ENCODE data around the gene DOP1B.
"Not testable (repeated sequence)": the region's sequence is repeated elsewhere in the genome, so short reads cannot be mapped to it uniquely, and the experiment has no call there.

DOP1B gene

DNA sequence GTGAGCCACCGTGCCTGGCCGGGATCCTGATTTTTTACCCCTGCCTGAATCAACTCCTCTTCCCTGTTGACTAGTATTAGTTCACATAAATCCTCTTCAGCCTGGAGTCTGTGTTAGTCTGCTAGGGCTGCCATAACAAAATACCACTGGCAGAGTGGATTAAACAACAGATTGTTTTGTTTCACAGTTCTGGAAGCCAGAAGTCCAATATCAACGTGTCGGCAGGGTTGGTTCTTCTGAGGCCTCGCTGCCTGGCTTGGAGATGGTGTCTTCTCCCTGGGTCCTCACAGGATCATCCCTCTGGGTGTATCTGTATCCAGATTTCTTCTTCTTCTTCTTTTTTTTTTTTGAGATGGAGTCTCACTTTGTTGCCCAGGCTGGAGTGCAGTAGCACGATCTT is 18.2 kb downstream of the DOP1B start:
- no peak for DNase-seq

DNA sequence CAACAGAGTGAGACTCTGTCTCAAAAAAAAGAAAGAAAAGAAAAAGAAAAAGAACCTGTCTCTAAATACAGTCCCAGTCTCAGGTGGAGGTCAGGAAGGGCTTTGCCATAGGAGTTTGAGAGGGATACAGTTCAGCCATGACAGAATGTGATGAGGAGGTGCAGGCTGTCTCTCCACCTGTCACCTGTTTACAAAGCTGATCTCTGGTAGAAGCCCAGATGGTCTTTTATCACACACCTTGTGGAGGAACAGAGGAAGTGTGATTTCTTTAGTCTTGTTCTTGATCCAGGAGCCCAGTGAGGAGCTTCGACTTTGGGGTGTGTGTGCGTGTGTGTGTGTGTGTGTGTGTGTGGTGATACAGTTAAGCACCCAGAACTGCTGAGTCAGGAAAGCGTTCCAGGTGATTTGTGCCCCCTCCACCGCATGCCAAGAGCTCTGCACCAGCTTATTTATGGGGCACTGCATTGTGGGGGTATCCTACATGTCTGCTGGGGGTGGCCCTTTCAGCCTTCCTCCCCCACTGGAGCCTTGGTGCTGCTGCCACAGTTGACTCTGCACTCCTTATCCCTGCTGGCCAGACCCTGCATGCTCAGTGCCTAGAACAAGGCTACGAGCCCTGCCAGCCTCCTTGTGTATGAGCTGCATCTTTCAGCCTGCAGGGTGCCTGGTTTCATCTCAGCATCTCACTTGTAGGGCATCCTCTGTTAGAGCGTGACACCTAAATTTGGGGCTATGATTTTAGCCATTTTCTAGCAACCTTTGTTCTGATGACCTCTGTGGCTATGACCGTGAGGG is 19.3 kb downstream of the DOP1B start:
- DNase-seq: peak; percentile 11

DNA sequence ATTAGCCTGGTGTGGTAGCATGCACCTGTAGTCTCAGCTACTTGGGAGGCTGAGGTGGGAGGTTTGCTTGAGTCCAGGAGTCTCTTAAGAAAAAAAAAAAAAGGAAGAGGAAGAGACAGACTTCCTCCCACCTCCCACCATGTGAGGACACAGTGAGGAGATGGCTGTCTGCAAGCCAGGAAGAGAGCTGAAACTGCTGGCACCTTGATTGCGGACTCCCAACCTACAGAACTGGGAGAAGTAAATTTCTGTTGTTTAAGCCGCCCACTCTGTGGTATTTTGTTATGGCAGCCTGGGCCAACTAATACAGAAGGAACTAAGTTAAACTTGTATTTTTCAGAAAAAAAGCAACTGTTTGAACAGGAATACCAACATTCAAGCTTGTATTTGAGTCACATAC is 21.7 kb downstream of the DOP1B start:
- DNase-seq: no peak

DNA sequence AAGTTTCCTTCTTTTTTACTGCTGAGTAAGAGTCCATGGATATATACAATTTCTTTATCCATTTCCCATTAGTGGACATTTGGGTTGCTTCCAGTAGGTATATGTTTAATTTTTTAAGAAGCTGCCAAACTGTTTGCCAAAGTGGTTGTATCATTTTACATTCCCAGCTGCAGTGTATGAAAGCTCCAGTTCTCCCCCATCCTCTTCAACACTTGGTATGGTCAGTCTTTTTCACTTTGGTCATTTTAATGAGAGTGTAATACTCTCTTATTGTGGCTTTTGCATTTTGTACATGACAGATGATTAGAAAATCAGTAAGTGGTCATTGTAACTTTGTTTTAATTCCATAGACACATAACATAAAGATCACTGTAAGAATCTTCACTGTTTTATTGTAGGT is 22.5 kb downstream of the DOP1B start:
- DNase-seq: no peak

DNA sequence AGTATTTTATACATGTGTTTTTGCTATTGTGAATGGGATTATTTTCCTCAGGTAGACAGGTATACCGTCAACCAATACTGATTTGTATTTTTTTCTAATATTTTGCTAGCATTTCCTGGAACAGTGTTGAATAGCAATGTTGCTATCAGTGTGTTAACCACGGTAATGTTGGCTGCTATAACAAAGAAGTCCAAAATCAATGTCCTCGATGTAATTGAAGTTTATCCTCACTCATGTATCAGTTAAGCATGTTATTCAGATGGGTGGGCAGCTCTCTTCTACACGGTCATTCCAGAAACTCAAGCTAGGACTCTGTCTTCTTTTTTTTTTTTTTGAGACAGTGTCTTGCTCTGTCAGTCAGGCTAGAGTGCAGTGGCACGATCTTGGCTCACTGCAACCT is 24.3 kb downstream of the DOP1B start:
- no peak for DNase-seq

GRCh38 chr21:36183144-36183795 is 26.6 kb downstream of the DOP1B start:
- DNase-seq: no peak

DNA sequence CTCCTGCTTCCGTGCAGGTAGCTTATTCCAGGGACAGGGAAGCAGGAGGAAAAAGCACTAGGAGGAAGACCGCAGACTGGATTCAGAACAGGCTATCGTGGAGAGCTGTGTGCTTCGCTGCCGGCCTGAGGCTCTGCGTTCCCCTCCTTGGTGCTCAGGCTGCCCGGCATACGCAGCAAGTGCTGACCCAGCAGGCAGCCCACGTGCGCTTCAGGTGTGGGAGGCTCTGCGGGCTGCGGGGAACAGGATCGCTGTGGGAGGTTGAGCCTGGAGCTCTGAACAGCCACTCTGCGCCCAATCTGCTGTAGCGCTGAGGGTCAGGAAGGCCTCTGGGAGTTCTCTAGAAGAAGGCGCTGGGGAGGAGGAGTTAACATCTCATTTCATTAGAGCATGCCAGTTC is 27.9 kb downstream of the DOP1B start:
- DNase-seq: no peak

DNA sequence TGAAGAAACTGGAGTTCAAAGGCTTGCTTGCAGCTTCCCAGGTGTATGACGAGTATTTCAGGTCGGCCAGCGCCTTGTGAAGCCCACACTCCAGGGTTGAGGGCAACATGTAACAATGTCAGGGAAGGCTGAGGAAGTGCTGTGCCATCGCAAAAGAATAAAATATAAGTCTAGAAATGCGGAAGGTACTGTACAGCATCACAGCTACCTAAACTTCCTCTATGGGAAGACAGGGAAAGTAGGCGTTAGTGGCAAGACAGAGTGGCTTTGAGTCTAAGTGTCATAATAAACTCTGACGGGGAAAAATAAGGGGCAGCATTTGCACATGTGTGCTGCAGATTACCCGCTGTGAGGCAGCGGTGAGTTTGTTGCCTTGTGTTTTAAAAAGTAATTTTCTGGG is 28.9 kb downstream of the DOP1B start:
- no peak for DNase-seq

DNA sequence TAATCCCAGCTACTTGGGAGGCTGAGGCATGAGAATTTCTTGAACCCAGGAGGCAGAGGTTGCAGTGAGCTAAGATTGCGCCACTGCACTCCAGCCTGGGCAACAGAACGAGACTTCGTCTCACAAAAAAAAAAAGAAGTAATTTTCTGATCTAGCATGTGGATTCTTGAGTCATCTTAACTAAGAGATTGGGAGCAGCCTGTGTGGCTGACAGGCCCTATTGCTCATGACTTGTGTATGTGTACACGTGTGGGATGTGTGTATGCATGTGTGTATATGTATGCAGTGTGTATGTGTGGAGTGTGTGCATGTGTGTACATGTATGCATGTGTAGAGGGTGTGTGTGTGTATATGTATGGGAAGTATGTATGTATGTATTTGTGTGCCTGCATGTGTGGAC is 29.5 kb downstream of the DOP1B start:
- DNase-seq: no peak

- no peak for DNase-seq
Measured at GRCh38 chr21:36186506-36187399, 30.1 kb downstream of the DOP1B start.

GRCh38 chr21:36188081-36188681 is 31.6 kb downstream of the DOP1B start:
- peak; percentile 67 for DNase-seq

DNA sequence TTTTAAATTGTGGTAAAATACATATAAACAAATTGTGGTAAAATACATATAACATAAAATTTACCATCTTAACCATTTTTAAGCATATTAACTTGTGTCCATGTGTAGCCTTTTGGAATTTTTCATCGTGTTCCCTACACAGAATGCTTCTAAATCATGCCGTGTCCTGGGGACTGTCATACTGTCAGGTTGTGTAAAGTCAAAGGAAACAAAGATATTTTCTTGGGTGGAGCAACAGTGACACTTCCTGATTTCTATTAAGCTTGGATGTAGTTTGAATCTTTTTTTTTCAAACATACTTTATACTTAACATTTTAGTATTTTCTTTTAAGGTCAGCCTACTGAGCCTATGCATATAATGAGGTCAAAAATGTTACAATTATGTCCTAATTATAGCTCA is 32.3 kb downstream of the DOP1B start:
- no peak for DNase-seq

DNA sequence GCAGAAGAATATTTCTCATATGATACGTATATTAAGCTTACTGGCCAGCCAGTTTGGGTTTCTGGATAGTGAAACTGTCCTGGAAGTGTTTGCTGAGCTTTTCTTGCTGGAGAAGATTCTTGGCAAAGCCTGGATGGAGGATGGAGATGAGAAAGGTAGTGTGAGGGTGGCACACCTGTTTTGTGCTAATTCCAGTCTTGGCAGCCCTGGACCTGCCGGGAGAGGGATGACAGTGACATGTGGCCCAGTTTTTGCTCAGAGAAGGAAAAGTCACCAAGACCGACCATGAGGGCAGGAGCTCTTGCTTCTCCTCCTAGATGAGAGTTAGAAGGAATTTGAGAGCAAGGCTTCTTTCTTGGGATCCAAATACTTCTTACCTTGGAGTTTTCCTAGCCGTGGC is 34.1 kb downstream of the DOP1B start:
- no peak for DNase-seq

GRCh38 chr21:36193200-36193599 is 36.6 kb downstream of the DOP1B start:
- no peak for DNase-seq

DNA sequence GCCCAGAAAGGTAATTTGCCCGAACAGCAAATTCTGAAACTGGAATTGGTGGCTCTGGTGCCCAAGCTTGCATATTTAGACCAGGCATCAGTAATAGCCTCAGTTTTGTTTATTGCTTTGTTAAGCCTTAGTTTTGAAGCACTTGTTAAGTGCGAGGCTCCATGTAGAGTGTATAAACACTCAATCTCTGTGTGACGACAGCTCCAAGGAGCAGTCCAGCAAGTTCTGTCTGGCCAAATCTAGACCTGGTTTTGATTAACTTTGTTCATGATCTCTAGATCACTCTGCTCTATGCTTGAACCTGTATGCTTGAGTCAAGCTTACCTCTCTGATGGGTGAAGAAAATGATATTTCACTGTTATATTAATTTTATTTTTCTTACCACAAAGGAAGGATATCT is 37.4 kb downstream of the DOP1B start:
- peak; percentile 40 for DNase-seq

GRCh38 chr21:36195613-36196012 is 39.0 kb downstream of the DOP1B start:
- no peak for DNase-seq

DNA sequence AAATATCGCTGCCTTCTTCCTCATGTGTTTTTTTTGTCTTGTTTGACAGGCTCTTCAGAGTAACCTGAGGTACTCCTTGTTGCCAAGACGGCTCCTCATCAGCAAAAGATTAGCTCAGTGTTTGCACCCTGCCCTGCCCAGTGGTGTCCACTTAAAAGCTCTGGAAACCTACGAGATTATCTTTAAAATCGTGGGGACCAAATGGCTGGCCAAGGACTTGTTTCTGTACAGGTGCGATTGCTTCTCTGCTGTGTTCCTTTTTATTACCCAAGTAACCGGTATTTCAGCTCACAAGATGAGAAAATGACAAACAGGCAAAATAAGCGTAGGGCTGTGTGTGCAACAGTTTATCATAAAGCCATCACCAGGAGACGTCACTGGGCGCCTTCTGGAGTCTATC is 42.4 kb downstream of the DOP1B start:
- no peak for DNase-seq

DNA sequence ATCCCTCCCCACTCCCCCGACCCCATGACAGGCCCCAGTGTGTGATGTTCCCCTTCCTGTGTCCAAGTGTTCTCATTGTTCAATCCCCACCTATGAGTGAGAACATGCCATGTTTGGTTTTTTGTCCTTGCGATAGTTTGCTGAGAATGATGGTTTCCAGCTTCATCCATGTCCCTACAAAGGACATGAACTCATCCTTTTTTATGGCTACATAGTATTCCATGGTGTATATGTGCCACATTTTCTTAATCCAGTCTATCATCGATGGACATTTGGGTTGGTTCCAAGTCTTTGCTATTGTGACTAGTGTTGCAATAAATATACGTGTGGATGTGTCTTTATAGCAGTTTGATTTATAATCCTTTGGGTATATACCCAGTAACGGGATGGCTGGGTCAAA is 43.0 kb downstream of the DOP1B start:
- not testable (repeated sequence) for DNase-seq

DNA sequence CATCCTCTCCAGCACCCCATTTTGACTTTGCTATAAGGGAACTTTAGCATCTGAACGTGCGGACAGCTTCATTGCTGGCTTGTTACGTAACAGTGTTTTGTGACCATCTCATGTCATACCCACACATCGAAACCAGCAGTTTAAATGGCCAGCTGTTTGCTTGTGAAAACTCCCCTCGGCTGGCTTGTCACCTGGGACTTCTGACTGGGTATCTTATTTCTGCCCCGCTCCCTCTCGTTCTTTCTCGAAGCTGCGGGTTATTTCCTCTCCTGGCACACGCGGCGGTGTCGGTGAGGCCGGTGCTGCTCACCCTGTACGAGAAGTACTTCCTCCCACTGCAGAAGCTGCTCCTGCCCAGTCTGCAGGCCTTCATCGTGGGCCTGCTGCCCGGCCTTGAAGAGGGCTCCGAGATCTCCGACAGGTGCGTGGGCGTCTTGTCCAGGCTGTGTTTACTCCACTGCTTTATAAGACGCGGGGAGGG is 43.5 kb downstream of the DOP1B start:
- no peak for DNase-seq

DNA sequence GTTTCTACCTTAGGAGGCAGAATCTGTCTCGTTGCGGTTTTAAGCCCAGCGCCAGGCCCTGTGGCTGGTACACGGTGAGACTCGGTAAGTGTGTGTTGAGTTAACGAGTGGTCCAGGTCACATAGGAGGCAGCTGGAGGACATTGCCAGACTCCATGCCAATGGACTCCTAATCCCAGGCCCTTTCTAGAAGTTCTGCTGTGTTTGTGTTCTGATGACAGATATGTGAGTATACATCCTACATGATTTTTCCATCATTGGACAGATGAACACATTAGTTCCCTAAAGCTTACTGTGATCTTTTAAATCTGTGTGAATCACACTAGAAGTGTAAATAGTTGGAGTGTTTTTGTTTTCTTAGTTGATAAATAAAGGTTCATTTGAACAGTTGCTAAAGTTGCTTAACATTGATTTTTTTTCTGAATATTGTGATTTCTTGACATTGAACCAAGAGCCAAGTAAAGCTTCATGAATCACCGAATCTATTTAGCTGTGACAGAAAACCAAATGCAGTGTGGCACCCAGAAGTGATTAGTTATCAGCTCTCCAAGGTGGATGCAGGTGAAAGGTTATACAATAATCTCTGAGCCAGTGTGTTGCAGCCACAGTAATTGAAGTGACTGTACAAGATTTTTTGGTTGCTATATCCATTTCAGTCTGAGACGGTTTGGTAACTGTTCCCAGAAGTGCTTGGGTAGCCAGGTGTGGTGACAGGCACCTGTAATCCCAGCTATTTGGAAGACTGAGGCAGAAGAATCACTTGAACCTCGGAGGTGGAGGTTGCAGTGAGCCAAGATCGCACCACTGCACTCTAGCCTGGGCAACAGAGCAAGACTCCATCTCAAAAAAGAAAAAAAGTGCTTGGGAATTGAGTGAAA is 46.3 kb downstream of the DOP1B start:
- no peak for DNase-seq

- no peak for DNase-seq
Measured at GRCh38 chr21:36203603-36203889, 46.9 kb downstream of the DOP1B start.

DNA sequence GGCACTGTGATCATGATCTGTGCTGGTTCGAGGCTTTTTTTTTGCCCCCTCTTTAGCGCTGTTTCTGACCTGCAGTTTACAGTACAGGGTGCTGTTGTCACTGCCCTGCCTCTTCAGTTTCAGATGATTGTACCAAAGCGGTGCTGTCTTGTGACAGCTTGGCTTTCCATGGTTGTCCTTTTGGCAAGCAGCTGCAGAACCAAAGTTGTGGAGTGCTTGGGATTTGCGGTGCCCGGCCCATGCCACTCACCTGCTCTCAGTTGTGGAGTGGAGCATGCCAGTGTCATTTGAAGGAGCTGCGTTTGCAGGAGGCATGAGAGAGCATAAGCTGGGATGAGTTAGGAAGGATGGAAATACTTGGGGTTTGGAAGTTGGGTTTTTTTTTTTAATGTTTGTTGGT is 48.4 kb downstream of the DOP1B start:
- no peak for DNase-seq
